Karpas-422 (cell line): ENCODE measurements around the gene AGRN. TPM values are rescaled to one million over a fixed set of nuclear protein-coding genes. Genes with fewer than 3 reads are reported as not detected.

Experiments
- DNase-seq: peaks from one replicate; pipeline ENCODE4 v3.0.0-alpha.2; 2015
- H2AFZ ChIP-seq: fragments of 200-600 bp; sonication (generic); 2 replicates; pipeline ENCODE4 v1.6.1; 2014; ENCODE audit warnings: antibody characterized with exemption, low read length, mixed read lengths
- H3K27ac ChIP-seq: fragments of 200-600 bp; sonication (generic); 2 replicates; pipeline ENCODE4 v1.5.1; 2014; ENCODE audit warnings: mild to moderate bottlenecking, low read length, moderate library complexity
- H3K27me3 ChIP-seq: fragments of 200-600 bp; sonication (generic); 2 replicates; pipeline ENCODE4 v1.6.1; 2014; ENCODE audit warnings: low read length, mixed read lengths
- H3K36me3 ChIP-seq: fragments of 200-600 bp; sonication (generic); 2 replicates; pipeline ENCODE4 v1.6.1; 2014; ENCODE audit warnings: low read length, mixed read lengths; ENCODE audit not compliant: insufficient read depth
- H3K4me1 ChIP-seq: fragments of 200-600 bp; sonication (generic); 2 replicates; pipeline ENCODE4 v1.6.1; 2014; ENCODE audit warnings: mild to moderate bottlenecking, low read length, mixed read lengths
- H3K4me2 ChIP-seq: fragments of 200-600 bp; sonication (generic); 2 replicates; pipeline ENCODE4 v1.6.1; 2014; ENCODE audit warnings: low read length, low read depth, mild to moderate bottlenecking; ENCODE audit not compliant: poor library complexity, severe bottlenecking
- H3K4me3 ChIP-seq: fragments of 200-600 bp; sonication (generic); 2 replicates; pipeline ENCODE4 v1.5.1; 2014; ENCODE audit warnings: mild to moderate bottlenecking, antibody characterized with exemption, low read length, mixed read lengths
- H3K79me2 ChIP-seq: fragments of 200-600 bp; sonication (generic); 2 replicates; pipeline ENCODE4 v1.6.1; 2014; ENCODE audit warnings: mild to moderate bottlenecking, low read length, mixed read lengths
- H3K9ac ChIP-seq: fragments of 200-600 bp; sonication (generic); 2 replicates; pipeline ENCODE4 v1.6.0; 2014; ENCODE audit warnings: low read length
- H3K9me2 ChIP-seq: fragments of 200-600 bp; sonication (generic), shearing (Covaris generic); replicated peaks from 2 replicates; pipeline ENCODE4 v1.6.0; 2014; ENCODE audit warnings: mild to moderate bottlenecking, low read length, moderate library complexity; ENCODE audit not compliant: insufficient read depth
- H3K9me3 ChIP-seq: fragments of 300-700, 200-600 bp; sonication (generic); 2 replicates; pipeline ENCODE4 v1.6.1; 2014; ENCODE audit warnings: low read length, mixed read lengths
- H4K20me1 ChIP-seq: fragments of 200-600 bp; sonication (generic); 2 replicates; pipeline ENCODE4 v1.6.1; 2014; ENCODE audit warnings: mild to moderate bottlenecking, antibody characterized with exemption, low read length, low read depth; ENCODE audit not compliant: insufficient read depth
- total RNA-seq: library from RNA; depleted of rRNA; stranded (reverse); fragments of >200 nt; shearing (Covaris generic); gene quantifications from 2 replicates; pipeline ENCODE4 v1.2.3, GENCODE V29; 2014; ENCODE audit warnings: low replicate concordance; rRNA removed

The AGRN gene
- total RNA-seq = 2.4 and 8.4 TPM in 2 replicates

DNA sequence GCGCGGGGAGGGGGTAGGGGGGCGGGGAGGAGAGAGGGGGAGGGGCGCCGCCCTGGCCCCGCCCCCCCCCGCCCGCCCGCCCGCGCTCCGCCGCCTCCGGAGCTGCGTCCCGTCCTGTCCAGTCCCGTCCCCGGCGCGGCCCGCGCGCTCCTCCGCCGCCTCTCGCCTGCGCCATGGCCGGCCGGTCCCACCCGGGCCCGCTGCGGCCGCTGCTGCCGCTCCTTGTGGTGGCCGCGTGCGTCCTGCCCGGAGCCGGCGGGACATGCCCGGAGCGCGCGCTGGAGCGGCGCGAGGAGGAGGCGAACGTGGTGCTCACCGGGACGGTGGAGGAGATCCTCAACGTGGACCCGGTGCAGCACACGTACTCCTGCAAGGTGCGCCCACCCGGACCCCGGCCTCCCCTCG, at the start of gene AGRN:
Gene AGRN (plus strand): TSS at position 121 of the 405 bp plus-strand sequence. CDS start 53 bp downstream, at position 174.
- Histone ChIP-seq H3K27ac (no peak within 1 kb of the TSS), H3K4me2 (peak within 1 kb of the TSS; percentile 79), H3K9ac (peak within 1 kb of the TSS; percentile 61), H3K79me2 (no peaks in the 10 kb centered on the region), H3K4me1 (peaks cover 11% of the 10 kb centered on the region), H4K20me1 (peaks cover 16% of the 10 kb centered on the region; the same call in 1 of the 2 replicates), H2AFZ (no peak within 1 kb of the TSS), H3K36me3 (no peaks in the 10 kb centered on the region), H3K27me3 (no peaks in the 10 kb centered on the region), H3K9me3 (no peaks in the 10 kb centered on the region), H3K4me3 (peak within 1 kb of the TSS; percentile 67), H3K9me2 (no peaks in the 10 kb centered on the region)
- DNase-seq = peak; percentile 67

GRCh38 chr1:970242-970972, 49.5 kb upstream of the AGRN start:
- Histone ChIP-seq H3K9me2 (no peaks in the 10 kb centered on the region), H3K27me3 (no peaks in the 10 kb centered on the region), H4K20me1 (no peaks in the 10 kb centered on the region), H3K4me3 (no peak overlapping the region), H3K36me3 (no peaks in the 10 kb centered on the region), H2AFZ (no peak overlapping the region), H3K27ac (no peak overlapping the region), H3K4me2 (no peak overlapping the region), H3K9ac (no peak overlapping the region), H3K4me1 (peaks cover 12% of the 10 kb centered on the region), H3K79me2 (no peaks in the 10 kb centered on the region), H3K9me3 (no peaks in the 10 kb centered on the region)
- DNase-seq = no peak

DNA sequence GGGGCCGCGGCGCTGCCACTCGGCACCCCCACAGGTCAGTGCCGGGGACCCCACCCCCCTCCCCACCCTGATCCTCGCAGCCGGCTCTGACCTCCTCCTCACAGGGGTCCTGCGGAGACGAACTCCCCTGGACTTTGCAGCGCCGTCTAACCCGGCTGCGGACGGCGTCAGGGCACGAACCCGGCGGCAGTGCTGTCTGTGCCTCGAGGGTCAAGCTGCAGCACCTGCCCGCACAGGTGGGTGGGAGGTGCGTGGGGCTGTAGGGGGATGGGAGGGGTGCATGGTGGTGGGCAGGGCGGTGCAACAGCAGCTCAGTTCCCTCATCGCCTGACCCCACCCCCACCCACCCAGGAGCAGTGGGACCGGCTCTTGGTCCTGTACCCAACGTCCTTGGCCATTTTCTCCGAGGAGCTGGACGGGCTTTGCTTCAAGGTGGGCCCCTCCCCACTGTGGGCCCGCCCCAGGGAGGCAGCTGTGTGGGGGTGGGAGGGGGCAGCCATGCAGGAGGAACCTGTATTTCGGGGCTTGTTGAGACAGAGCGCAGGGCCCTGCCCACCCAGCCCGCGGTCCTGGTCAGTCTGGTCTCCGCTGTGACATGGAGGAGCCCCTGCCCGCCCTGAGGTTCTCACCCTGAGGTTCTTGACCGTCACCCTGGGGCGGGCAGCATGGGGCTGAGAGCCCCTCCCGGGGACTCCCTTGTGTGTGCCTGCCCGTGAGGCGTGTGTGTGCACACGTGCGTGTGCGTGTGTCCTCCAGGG, 48.8 kb upstream of the AGRN start:
- Histone ChIP-seq H3K4me1 (peaks cover 13% of the 10 kb centered on the region), H3K9me2 (no peaks in the 10 kb centered on the region), H2AFZ (no peak overlapping the region), H3K4me3 (no peak overlapping the region), H3K9me3 (no peaks in the 10 kb centered on the region), H3K79me2 (no peaks in the 10 kb centered on the region), H3K9ac (no peak overlapping the region), H3K27ac (no peak overlapping the region), H3K4me2 (no peak overlapping the region), H4K20me1 (no peaks in the 10 kb centered on the region), H3K27me3 (no peaks in the 10 kb centered on the region), H3K36me3 (no peaks in the 10 kb centered on the region)
- no peak for DNase-seq

- no peak overlapping the region for H3K9ac ChIP-seq
- no peaks in the 10 kb centered on the region for H3K27me3 ChIP-seq
Measured at GRCh38 chr1:971751-972506, 48.0 kb upstream of the AGRN start.

DNA sequence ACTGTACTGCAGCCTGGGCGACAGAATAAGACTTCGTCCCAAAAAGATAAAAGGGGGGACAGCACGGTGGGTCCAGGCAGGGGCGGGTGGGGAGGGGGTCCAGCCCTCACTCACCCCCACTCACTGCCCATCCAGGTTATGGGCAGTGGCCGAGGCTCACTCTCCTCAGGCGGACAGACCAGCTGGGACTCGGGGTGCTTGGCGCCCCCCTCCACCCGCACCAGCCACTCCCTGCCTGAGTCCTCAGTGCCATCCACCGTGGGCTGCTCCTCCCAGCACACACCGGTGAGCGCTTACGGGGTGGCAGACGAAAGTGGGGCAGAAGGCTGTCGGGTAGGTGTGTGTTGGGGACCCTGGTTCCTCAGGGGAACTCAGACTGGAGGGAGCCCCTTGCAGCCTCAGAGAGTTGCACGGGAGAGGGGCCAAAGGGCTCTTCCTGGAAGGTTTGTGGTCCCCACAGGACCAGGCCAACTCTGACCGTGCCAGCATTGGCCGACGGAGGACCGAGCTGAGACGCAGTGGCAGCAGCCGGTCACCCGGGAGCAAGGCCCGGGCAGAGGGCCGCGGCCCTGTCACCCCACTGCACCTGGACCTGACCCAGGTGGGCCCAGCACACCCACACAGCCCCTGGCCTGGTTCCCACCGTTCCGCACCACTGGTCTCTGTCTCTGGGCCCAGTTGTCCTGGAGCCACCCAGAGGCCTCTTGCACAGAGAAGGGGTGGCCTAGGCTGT, 47.0 kb upstream of the AGRN start:
- Histone ChIP-seq H3K9me3 (no peaks in the 10 kb centered on the region), H3K4me3 (no peak overlapping the region), H3K9ac (no peak overlapping the region), H3K27me3 (no peaks in the 10 kb centered on the region), H3K79me2 (no peaks in the 10 kb centered on the region), H3K27ac (no peak overlapping the region), H3K4me1 (peaks cover 6% of the 10 kb centered on the region), H3K36me3 (no peaks in the 10 kb centered on the region), H4K20me1 (no peaks in the 10 kb centered on the region), H3K4me2 (no peak overlapping the region), H2AFZ (no peak overlapping the region), H3K9me2 (no peaks in the 10 kb centered on the region)
- no peak for DNase-seq

More at GRCh38 chr1:971751-972506, 48.0 kb upstream of the AGRN start:
- peaks cover 8% of the 10 kb centered on the region for H3K4me1 ChIP-seq
- no peaks in the 10 kb centered on the region for H4K20me1 ChIP-seq
- no peaks in the 10 kb centered on the region for H3K9me2 ChIP-seq
- H3K36me3 ChIP-seq = no peaks in the 10 kb centered on the region
- no peaks in the 10 kb centered on the region for H3K9me3 ChIP-seq
- no peak overlapping the region for H3K4me2 ChIP-seq
- H3K27ac ChIP-seq = no peak overlapping the region
- no peak overlapping the region for H3K4me3 ChIP-seq
- no peak overlapping the region for H2AFZ ChIP-seq
- no peak for DNase-seq
- H3K79me2 ChIP-seq = no peaks in the 10 kb centered on the region

GRCh38 chr1:973459-974292, 46.2 kb upstream of the AGRN start:
- H3K9me2 ChIP-seq = no peaks in the 10 kb centered on the region
- H3K9me3 ChIP-seq = no peaks in the 10 kb centered on the region
- H3K79me2 ChIP-seq = no peaks in the 10 kb centered on the region
- no peak overlapping the region for H2AFZ ChIP-seq
- DNase-seq = no peak
- H3K4me2 ChIP-seq = no peak overlapping the region
- no peak overlapping the region for H3K4me3 ChIP-seq
- H3K27me3 ChIP-seq = no peaks in the 10 kb centered on the region
- no peaks in the 10 kb centered on the region for H4K20me1 ChIP-seq
- no peaks in the 10 kb centered on the region for H3K36me3 ChIP-seq
- peaks cover 6% of the 10 kb centered on the region for H3K4me1 ChIP-seq
- no peak overlapping the region for H3K27ac ChIP-seq
- H3K9ac ChIP-seq = no peak overlapping the region

DNA sequence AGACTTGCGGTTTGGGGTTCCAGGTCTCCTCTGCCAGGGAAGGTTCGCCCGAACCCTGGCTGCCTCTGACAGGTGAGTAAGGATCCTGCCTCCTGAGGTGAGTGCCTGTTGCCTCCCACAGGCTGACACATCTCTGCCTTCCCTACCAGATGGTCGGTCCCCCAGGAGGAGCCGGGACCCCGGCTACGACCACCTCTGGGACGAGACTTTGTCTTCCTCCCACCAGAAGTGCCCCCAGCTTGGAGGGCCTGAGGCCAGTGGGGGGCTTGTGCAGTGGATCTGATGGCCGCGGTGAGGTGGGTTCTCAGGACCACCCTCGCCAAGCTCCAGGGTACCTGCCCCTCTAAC, 45.7 kb upstream of the AGRN start:
- no peak for DNase-seq
- H3K79me2 ChIP-seq = no peaks in the 10 kb centered on the region
- no peak overlapping the region for H3K9ac ChIP-seq
- H3K9me2 ChIP-seq = no peaks in the 10 kb centered on the region
- H4K20me1 ChIP-seq = no peaks in the 10 kb centered on the region
- H3K9me3 ChIP-seq = no peaks in the 10 kb centered on the region
- no peak overlapping the region for H2AFZ ChIP-seq
- no peaks in the 10 kb centered on the region for H3K36me3 ChIP-seq
- H3K4me3 ChIP-seq = no peak overlapping the region
- no peaks in the 10 kb centered on the region for H3K27me3 ChIP-seq
- peaks cover 6% of the 10 kb centered on the region for H3K4me1 ChIP-seq
- no peak overlapping the region for H3K4me2 ChIP-seq
- H3K27ac ChIP-seq = no peak overlapping the region
